NB4 (cell line): Measurements from ENCODE around the gene HSPE1.

Experiments
- MAX ChIP-seq: IDR thresholded peaks from 2 replicates; pipeline ENCODE4 v1.6.1; 2011; ENCODE audit warnings: low read depth, low read length
- POLR2A ChIP-seq: IDR thresholded peaks from 2 replicates; pipeline ENCODE4 v1.6.1; 2011; ENCODE audit warnings: mild to moderate bottlenecking; ENCODE audit not compliant: insufficient read length; ENCODE audit errors: extremely low read depth
- TF ChIP-seq, protein P1 (sequence below): IDR thresholded peaks from one replicate; pipeline ENCODE4 v1.5.1; 2012; ENCODE audit warnings: low read depth, low read length

DNA sequence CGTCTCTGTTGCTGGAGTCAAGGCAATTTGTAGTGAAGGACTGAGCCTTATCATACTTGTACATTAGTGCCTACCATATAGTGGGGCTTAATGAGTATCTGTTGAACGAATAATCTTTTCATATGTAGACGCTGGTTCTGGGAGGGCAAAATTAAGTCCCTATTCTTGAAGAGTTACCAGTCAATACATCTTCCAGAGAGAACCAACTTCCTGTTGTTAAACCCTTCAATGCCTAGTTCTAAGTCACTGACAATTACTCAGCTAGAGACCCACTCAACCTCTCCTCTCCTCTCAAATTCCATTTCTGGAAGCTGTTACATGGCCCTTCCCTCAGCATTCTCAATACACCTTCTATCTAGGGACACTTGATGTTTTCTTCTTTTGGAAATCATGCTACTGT is 14.6 kb downstream of the HSPE1 start:
- TF ChIP-seq MAX: no peak
- TF ChIP-seq, protein P1, sequence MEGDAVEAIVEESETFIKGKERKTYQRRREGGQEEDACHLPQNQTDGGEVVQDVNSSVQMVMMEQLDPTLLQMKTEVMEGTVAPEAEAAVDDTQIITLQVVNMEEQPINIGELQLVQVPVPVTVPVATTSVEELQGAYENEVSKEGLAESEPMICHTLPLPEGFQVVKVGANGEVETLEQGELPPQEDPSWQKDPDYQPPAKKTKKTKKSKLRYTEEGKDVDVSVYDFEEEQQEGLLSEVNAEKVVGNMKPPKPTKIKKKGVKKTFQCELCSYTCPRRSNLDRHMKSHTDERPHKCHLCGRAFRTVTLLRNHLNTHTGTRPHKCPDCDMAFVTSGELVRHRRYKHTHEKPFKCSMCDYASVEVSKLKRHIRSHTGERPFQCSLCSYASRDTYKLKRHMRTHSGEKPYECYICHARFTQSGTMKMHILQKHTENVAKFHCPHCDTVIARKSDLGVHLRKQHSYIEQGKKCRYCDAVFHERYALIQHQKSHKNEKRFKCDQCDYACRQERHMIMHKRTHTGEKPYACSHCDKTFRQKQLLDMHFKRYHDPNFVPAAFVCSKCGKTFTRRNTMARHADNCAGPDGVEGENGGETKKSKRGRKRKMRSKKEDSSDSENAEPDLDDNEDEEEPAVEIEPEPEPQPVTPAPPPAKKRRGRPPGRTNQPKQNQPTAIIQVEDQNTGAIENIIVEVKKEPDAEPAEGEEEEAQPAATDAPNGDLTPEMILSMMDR: no peak
- no peak for TF ChIP-seq POLR2A
